Ureter (tissue), 1 donor: Measurements from ENCODE around the gene MYL2. TPM values are rescaled to one million over a fixed set of nuclear protein-coding genes. Genes with fewer than 3 reads are reported as not detected.
"Not testable (repeated sequence)": the region's sequence is repeated elsewhere in the genome, so short reads cannot be mapped to it uniquely, and the experiment has no call there.

ENCODE experiments used
- DNase-seq: peaks from one replicate; pipeline ENCODE4 v3.0.0-alpha.2; 2020; ENCODE audit warnings: low spot score
- total RNA-seq: library from RNA; stranded (reverse); gene quantifications from one replicate; pipeline ENCODE4 v1.2.4, GENCODE V29; 2023
- donor health status: DM: yes; HTN: yes; CAD: no.

The MYL2 gene
- total RNA-seq: 6.2 TPM

- no peak for DNase-seq
Measured at GRCh38 chr12:110920324-110920910, at the start of gene MYL2. TSS of gene MYL2 (minus strand) at chr12:110920579. CDS start at chr12:110920529, 50 bp downstream.

- DNase-seq: no peak
Measured at GRCh38 chr12:110966081-110966760, 45.8 kb upstream of the MYL2 start.

- DNase-seq: no peak
Measured at GRCh38 chr12:110965574-110965973, 45.2 kb upstream of the MYL2 start.

- DNase-seq: no peak
Measured at GRCh38 chr12:110960795-110961194, 40.4 kb upstream of the MYL2 start.

GRCh38 chr12:110957652-110958051 is 37.3 kb upstream of the MYL2 start:
- no peak for DNase-seq

- DNase-seq: no peak
Measured at GRCh38 chr12:110957159-110957558, 36.8 kb upstream of the MYL2 start.

GRCh38 chr12:110950867-110951266 is 30.5 kb upstream of the MYL2 start:
- not testable (repeated sequence) for DNase-seq

GRCh38 chr12:110950466-110950865 is 30.1 kb upstream of the MYL2 start:
- DNase-seq: not testable (repeated sequence)

GRCh38 chr12:110948041-110948440 is 27.7 kb upstream of the MYL2 start:
- DNase-seq: no peak

- no peak for DNase-seq
Measured at GRCh38 chr12:110943373-110943772, 23.0 kb upstream of the MYL2 start.

- DNase-seq: no peak
Measured at GRCh38 chr12:110941391-110941790, 21.0 kb upstream of the MYL2 start.

GRCh38 chr12:110940933-110941332 is 20.6 kb upstream of the MYL2 start:
- no peak for DNase-seq

- DNase-seq: no peak
Measured at GRCh38 chr12:110940296-110940695, 19.9 kb upstream of the MYL2 start.

GRCh38 chr12:110937104-110937641 is 16.8 kb upstream of the MYL2 start:
- peak; percentile 53 for DNase-seq

- no peak for DNase-seq
Measured at GRCh38 chr12:110936367-110937103, 16.2 kb upstream of the MYL2 start.

- DNase-seq: no peak
Measured at GRCh38 chr12:110935588-110935987, 15.2 kb upstream of the MYL2 start.

- no peak for DNase-seq
Measured at GRCh38 chr12:110934093-110934852, 13.9 kb upstream of the MYL2 start.

- DNase-seq: no peak
Measured at GRCh38 chr12:110933326-110933974, 13.1 kb upstream of the MYL2 start.

GRCh38 chr12:110932046-110932445 is 11.7 kb upstream of the MYL2 start:
- DNase-seq: no peak

GRCh38 chr12:110931315-110931728 is 10.9 kb upstream of the MYL2 start:
- DNase-seq: no peak
